ELR (cell line): ENCODE results near the gene SURF2.

Experiments
- DNase-seq: peaks from one replicate; pipeline ENCODE4 v3.0.0-alpha.2; 2015; ENCODE audit warnings: low read depth

The SURF2 gene

DNA sequence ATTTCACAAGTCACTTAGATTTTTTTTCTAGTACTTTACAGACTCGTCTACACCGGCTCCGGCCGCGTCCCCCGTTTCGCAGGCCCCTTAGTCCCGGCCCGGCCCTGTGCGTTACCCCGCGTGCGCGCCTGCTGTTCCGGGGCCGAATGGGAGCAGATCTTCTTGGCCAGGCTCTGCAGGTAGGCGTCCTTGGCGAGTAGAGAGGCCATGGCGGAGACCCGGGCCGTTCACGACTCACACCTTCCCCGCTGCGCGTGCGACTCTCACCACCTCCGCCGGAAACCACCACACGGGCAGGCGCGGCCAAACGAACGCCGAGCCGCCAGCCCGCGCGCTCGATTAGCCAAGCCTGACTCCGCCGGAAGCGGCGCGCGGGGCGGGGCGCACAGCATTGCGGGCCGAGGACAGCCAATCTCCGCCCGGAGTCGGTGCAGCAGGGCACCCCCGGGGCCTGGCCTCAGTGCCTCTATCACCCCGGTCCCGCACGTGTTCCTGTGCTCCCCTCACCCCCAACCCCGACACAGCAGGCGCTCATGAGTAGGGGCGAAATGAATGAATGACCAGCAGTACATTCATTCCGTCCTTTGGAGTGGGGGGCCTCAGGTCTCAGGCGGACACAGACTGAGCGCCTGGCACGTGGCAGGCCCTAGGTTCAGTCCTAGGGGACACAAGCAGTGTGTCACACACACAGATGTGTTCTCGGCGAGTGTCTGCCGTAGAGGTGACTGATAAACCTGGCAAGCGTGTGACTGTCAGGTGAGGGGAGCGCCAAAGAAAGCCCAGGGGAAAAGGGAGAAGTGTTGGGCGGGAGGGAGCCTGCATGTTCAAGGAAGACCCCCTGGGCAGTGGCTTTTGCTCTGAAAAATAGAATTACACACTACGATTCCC, 20.2 kb upstream of the SURF2 start, which contains the start of gene SURF6:
SURF6 (minus strand) TSS at position 265 of the 888 bp plus-strand sequence; CDS start at position 209, 56 bp downstream.
- DNase-seq: peak; percentile 93

GRCh38 chr9:133339641-133340040, 16.7 kb upstream of the SURF2 start:
- no peak for DNase-seq

- DNase-seq: no peak
Measured at GRCh38 chr9:133340256-133340655, 16.1 kb upstream of the SURF2 start.

DNA sequence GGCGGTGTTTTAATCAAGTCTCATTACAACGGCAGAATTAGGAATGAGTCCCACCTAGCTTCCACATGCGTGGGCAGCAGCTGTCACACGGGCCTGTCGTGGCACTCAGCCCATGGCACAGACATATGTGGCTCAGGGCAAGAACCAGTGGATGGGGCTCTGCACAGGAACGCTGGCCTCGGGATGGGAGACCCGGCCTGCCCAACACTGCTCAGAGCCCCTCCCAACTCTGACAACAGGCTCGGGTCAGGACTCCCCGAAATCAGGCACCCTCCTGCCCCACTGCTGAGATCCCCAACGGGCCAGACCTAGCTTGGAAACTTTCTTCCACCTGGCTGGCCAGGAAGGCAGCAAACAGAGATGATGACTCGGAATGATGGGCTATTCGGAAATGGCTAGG, 15.4 kb upstream of the SURF2 start:
- DNase-seq: no peak

DNA sequence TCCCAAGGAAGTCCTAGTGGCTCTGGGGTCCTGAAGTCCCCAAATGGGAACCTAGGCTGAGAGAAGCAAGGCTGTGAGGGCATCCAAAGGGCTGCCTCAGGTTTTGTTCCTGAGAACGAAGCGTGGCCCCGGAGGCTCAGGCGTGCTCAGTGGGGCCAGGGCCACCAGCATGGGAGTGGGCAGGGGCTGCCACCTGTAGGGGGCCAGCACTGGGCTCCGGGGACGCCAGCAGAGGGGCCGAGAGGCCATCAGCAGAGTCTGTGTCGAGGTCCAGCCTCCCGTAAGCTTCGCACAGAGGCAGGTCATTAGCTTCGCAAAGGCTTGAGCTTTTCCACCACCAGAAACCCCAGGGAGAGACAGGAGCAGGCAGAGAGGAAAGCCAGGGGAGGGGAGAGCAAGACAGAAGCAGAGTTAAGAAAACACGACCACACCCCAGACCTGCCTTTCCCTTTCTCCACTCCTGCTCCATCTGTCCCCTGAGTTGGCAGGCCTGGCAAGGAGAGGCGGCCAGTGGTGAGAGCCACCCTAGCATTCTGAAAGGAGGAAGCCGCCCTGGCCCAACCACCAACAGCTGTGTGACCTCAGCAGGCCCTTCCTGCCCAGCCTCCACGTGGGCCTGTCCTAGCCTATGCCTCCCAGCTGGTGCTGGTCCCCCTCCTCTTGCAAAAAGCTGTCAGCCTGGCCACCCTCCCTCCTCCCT, 14.8 kb upstream of the SURF2 start:
- no peak for DNase-seq

DNA sequence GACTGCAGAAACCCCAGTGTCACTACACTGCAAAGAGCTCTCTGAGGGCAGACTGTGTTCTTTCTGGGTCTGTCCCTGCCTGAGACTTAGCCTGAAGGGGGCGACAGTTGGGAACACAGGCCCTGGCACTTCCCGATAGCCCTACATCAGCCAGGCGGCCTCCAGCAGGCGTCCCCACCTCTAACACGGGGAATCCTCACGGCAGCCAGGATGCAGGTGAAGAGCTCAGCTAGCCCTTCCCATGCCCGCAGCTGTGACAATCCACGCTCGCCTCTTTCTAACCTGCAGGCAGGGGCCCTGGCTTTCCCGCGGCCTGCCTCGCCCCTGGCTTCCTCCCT, 14.3 kb upstream of the SURF2 start:
- DNase-seq: no peak

GRCh38 chr9:133342570-133342969, 13.8 kb upstream of the SURF2 start:
- no peak for DNase-seq

DNA sequence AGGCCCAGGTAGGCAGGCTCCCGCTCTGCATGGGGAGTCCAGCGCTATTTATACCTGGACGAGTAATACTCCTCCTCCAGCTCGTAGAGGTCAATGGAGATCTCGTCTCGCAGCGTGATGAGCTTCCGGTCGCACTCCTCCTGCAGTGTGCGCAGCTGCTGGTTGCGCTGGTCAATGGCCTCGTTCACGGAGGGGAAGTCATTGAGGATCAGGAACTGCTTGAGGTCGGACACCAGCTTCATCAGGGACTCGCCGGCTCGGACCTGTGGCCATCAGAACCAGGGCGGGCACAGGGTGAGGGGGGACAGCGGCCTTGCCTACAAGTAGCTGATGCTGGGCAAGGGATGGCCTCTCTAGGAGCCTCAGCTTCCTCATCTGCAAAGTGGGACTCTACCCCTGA, 12.3 kb upstream of the SURF2 start:
- no peak for DNase-seq

GRCh38 chr9:133344979-133345378, 11.4 kb upstream of the SURF2 start:
- no peak for DNase-seq

DNA sequence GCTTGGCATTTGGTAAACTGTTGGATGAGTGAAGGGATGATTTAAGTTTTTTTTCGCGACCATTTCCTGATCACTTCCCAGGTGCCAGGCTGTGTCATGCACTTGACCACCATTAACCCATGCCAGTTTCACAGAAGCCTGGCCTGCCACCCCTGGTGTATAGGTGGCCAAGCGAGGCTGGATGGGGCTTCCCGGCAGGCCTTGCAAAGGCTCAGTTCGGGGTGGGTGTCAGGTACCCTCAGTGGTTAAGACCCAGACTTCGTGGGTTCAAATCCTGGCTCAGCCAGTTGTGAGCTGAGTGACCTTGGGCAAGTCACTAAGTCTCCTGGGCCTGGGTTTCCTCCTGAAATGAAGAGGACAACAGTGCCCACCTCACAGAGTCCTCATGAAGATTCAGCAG, 10.8 kb upstream of the SURF2 start:
- no peak for DNase-seq

- DNase-seq: no peak
Measured at GRCh38 chr9:133346021-133346785, 10.1 kb upstream of the SURF2 start.

GRCh38 chr9:133347515-133347984, 8.8 kb upstream of the SURF2 start:
- DNase-seq: peak; percentile 58

DNA sequence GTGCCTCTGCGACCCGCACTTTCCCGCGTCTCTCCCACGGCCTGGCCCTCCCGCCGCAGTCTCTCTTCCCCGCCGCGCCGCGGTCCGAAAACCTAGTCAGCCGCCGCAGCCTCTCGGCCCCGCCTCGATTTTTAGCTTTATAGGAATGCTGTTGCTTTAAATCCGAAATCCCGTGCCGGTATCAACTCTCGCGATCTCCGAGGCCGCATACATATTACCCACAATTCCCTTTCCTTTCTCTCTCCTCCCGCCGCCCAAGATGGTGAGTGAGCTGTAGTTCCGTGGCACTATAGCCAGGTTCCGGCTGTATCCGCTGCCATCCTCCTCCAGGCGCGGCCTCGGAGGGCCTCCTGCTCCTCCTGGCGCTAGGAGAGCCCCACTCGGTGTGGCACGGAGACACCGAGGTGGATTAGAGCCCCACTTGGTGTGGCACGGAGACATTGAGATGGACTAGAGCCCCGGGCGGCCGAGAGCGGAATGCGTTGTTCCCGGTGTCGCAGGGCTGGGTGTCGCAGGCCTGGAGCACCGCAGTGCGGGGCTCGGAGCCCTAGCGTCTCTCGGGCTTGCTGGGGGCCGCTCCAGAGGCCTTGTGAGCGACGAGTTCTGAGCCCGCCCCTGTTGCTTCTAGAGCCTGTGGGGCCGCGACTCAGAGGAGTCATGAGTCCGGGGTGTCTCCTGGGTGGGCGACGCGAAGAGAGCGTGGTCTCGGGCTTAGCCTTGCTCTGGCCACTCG, 8.2 kb upstream of the SURF2 start, which contains the start of the genes MED22 and RPL7A:
MED22 (minus strand) TSS at position 147 of the 733 bp plus-strand sequence. CDS start 1,469 bp downstream, outside the sequence.
RPL7A (plus strand) TSS at position 234 of the 733 bp plus-strand sequence; CDS start at position 260, 26 bp downstream.
- peak; percentile 98 for DNase-seq

DNA sequence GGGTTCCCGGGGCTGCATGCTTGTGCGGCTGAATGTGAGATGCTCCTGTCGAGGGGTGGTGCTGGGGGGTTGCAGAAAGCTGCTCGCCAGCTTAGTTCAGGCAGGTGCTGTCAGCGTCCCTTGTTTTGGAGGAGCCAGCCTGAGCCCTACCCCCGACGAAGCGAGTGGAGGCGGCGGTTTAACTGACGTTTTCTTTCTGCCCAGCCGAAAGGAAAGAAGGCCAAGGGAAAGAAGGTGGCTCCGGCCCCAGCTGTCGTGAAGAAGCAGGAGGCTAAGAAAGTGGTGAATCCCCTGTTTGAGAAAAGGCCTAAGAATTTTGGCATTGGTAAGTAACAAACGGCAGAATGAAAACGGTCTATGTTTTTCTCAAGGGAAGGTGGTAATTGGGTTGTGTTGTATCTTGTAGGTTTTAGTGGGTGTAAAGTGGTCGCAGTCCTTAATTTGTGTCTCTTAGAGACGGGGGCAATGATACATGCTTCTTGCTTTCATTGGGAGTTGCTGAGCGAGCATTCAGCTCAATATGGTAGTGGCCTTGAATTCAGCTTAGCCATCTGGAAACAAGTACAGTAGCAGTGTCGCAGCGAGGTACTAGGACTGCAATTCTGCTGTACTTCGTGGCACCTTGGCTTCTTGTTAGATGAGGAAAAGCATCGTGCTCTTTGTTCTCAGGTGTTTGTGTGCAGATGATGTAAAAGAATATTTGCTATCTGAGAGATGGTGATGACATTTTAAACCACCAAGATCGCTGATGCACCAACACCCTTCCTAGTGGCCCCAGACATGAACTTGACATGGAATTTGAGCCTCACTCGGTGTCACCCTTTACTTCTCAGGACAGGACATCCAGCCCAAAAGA, 7.4 kb upstream of the SURF2 start:
- DNase-seq: no peak

- no peak for DNase-seq
Measured at GRCh38 chr9:133349965-133350616, 6.3 kb upstream of the SURF2 start.

DNA sequence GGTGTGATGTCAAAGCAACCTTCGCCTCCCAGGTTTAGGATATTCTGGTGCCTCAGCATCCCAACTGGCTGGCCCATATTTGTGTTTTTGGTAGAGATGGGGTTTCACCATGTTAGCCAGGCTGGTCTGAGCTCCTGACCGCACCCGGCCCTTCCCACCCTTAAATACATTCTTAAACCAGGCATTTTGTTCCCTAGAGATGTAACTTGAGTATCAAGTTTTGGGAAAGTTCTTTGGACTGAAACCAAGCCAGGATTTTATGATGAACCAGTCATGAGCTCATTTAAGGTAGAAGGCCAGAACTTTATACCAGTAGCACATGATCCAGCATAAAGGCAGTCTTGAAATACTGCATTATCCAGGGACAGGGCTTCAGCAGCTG, 4.8 kb upstream of the SURF2 start:
- DNase-seq: no peak

DNA sequence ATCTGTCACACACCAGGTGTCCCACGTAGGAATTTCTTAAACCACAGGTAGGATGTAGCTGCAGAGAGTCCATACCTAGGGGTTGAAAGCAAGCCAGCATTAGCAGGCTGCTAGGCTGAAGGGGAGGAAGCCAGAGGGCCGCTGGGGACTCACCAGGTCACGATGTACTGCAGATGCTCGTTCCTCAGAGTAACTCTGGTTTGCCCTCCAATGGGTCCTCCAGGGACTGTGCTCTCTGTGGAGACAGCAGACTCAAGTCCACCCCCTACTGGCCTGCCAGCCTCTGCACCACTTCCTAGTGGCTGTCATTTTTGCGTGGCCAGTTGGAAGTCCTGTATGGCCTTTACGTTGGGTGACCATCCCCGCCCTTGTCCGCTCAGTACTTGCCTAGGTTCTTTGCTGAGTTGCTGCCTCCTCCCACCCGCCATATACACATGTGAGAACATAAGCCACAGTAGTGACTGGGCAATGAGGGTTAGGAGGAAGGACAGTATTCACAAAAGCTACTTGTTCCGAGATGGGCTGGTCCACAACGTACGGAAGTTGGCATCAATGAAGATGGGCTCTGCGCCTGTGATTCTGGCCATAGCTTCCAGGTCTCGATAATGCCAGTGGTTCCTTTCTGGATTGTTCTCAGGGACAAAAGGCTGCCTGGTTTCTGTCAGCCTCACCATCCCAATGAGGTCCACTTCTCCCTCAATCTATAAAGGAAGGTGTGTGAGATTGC, 4.3 kb upstream of the SURF2 start:
- DNase-seq: peak; percentile 82

GRCh38 chr9:133352635-133353340, 3.6 kb upstream of the SURF2 start:
- no peak for DNase-seq

GRCh38 chr9:133353548-133353947, 2.8 kb upstream of the SURF2 start:
- DNase-seq: no peak
